IPS DF 6.9 (cell line): ENCODE measurements around the gene ANTXR1.

Experiments used
- DNase-seq: peaks from one replicate; pipeline ENCODE4 v3.0.0-alpha.2; 2013; ENCODE audit warnings: low read depth, low spot score
- H3K27ac ChIP-seq: one replicate; pipeline ENCODE4 v1.5.1; 2013; ENCODE audit warnings: low read length, control low read depth
- H3K27me3 ChIP-seq: 2 replicates; pipeline ENCODE4 v1.6.1; 2013; ENCODE audit warnings: mild to moderate bottlenecking, low read length; ENCODE audit not compliant: control insufficient read depth, insufficient read depth
- H3K36me3 ChIP-seq: 2 replicates; pipeline ENCODE4 v1.6.1; 2013; ENCODE audit warnings: low read length; ENCODE audit not compliant: control insufficient read depth, insufficient read depth
- H3K4me1 ChIP-seq: 2 replicates; pipeline ENCODE4 v1.6.1; 2013; ENCODE audit warnings: low read length; ENCODE audit not compliant: control insufficient read depth, insufficient read depth
- H3K4me3 ChIP-seq: 2 replicates; pipeline ENCODE4 v1.5.1; 2013; ENCODE audit warnings: mild to moderate bottlenecking, low read length
- H3K9me3 ChIP-seq: 2 replicates; pipeline ENCODE4 v1.6.1; 2013; ENCODE audit warnings: low read length, inconsistent platforms; ENCODE audit not compliant: control insufficient read depth, insufficient read depth
- WGBS: extraction: QIAGEN DNeasy Blood & Tissue Kit; methylation state at CpG from one replicate; pipeline ENCODE4 v1.1.7; 2013; ENCODE audit warnings: mixed read lengths, missing lambda C conversion rate; ENCODE audit not compliant: insufficient read length, insufficient coverage; 5-methylcytosine and 5-hydroxymethylcytosine counted together

ANTXR1 gene

DNA sequence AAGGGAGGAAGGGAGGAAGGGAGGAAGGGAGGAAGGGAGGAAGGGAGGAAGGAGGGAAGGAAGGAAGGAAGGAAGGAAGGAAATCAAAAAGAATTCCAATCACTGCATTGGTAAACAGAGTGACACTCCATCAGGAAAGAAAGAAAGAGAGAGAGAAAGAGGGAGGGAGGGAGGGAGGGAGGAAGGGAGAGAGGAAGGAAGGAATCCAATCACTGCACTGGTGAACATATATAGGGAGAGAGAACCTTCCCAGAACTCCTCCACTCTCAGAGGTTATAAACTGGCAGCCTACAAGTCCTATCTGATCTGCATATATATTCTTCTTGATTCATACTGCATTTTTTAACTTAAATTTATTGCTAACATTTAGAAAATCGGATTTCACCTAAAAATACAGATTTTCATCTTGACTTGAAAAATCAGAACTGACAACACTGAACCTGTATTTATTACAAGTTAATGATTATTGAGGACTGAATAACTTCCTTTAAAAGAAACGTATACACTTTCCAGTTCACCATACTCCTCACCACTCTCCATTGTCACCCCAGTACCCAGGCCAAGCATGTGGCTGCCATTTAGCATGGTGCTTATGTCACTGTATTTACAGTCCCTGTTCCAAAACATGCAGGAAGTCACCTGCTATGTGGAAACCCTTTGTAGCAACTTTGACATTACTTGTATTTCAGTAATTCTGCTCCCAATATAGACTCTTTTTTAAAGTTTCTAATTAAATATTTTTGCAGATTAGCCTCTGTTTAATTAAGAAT lies 83.5 kb downstream of the ANTXR1 start:
- Histone ChIP-seq H3K4me3 (no peak overlapping the region), H3K27me3 (no peaks in the 10 kb centered on the region), H3K36me3 (no peaks in the 10 kb centered on the region), H3K9me3 (no peaks in the 10 kb centered on the region), H3K4me1 (no peaks in the 10 kb centered on the region), H3K27ac (no peak overlapping the region)
- no CpG with 5 or more reads among the region's 2 CpGs for WGBS
- no peak for DNase-seq

GRCh38 chr2:69097148-69097610 lies 84.2 kb downstream of the ANTXR1 start:
- H3K36me3 ChIP-seq: no peaks in the 10 kb centered on the region
- H3K4me1 ChIP-seq: no peaks in the 10 kb centered on the region
- no peak for DNase-seq
- H3K27me3 ChIP-seq: no peaks in the 10 kb centered on the region
- no CpG with 5 or more reads among the region's 2 CpGs for WGBS
- H3K9me3 ChIP-seq: no peaks in the 10 kb centered on the region
- H3K4me3 ChIP-seq: no peak overlapping the region
- no peak overlapping the region for H3K27ac ChIP-seq

- no CpG with 5 or more reads among the region's 2 CpGs for WGBS
- peaks cover 5% of the 10 kb centered on the region; the same call in 1 of the 2 replicates for H3K36me3 ChIP-seq
- no peak overlapping the region for H3K27ac ChIP-seq
- no peak overlapping the region for H3K4me3 ChIP-seq
- DNase-seq: no peak
- no peaks in the 10 kb centered on the region for H3K27me3 ChIP-seq
- H3K4me1 ChIP-seq: no peaks in the 10 kb centered on the region
- no peaks in the 10 kb centered on the region for H3K9me3 ChIP-seq
Measured at GRCh38 chr2:69097891-69098655, 85.1 kb downstream of the ANTXR1 start.

DNA sequence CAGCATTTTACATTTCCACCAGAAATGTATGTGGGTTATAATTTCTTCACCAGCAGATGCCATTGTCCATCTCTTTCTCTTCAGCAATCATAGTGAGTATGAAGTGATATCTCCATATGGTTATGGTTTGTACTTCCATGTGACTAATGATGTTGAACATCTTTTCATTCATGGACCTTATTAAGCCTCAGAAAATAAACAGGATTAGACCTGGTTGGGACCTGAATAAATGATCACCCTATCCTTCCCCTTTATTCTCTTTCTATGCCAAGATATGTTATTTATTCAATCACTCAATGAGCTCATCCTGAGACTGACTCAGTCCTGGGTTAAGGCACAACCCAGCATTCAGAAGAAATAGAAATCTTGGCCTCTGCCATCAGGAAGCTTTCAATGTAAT lies 86.6 kb downstream of the ANTXR1 start:
- Histone ChIP-seq H3K36me3 (peaks cover 5% of the 10 kb centered on the region; the same call in 1 of the 2 replicates), H3K27me3 (no peaks in the 10 kb centered on the region), H3K9me3 (no peaks in the 10 kb centered on the region), H3K4me3 (no peak overlapping the region), H3K27ac (no peak overlapping the region), H3K4me1 (no peaks in the 10 kb centered on the region)
- no peak for DNase-seq

DNA sequence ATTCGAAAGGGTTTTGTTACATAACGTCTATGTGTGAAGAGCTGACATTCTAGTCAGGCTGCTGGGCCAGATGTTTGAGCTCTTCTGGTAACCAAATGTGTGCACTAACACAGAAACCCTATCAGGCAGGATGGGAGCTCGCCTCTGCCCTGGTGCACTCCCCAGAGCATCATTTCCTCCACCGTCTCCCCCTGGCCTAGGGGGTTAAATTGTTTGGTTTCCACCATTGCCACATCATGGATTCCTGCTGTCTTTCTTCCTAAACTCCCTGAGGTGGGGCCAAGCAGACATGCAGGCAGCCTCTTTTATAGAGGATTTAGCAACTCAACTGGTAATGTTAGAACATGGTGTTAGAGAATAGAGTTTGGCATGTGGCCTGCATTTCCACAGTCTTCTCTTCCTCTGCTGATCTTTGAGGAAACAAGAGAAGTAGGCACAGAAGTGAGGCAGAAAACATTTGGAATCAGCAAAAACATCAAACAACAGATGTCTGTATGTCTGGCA lies 87.3 kb downstream of the ANTXR1 start:
- DNase-seq: no peak
- no peaks in the 10 kb centered on the region for H3K27me3 ChIP-seq
- peaks cover 5% of the 10 kb centered on the region; the same call in 1 of the 2 replicates for H3K36me3 ChIP-seq
- no CpG with 5 or more reads among the region's 4 CpGs for WGBS
- no peak overlapping the region for H3K4me3 ChIP-seq
- no peak overlapping the region for H3K27ac ChIP-seq
- no peaks in the 10 kb centered on the region for H3K4me1 ChIP-seq
- H3K9me3 ChIP-seq: no peaks in the 10 kb centered on the region

DNA sequence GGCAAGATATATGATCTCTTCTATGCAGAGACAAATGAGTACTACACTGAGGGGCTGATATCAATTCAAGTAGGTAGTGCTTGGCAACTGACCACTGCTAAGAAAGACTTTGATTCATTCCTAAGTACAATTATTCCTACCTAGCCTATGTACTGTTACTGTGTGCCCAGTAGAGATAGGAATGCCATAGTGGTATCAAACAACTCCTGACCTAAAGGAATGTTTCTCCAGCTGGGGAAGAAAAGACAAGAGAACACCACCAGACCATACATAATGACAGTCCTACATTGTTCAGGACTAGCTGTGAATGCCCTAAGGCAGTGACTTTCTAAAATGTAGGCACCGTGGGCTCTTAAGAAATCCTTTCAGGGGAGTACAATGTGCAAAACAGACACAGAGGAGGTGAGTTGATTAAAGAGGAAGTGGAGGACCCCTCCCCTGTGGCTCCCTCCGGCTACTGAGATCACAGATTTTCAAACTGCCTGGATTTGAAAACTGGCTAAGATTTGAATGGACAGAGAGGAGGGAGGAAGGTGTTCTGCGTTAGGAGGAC lies 89.1 kb downstream of the ANTXR1 start:
- no peaks in the 10 kb centered on the region for H3K27me3 ChIP-seq
- H3K4me1 ChIP-seq: no peaks in the 10 kb centered on the region
- H3K36me3 ChIP-seq: peaks cover 5% of the 10 kb centered on the region; the same call in 1 of the 2 replicates
- H3K9me3 ChIP-seq: no peaks in the 10 kb centered on the region
- no peak overlapping the region for H3K4me3 ChIP-seq
- no CpG with 5 or more reads among the region's 3 CpGs for WGBS
- DNase-seq: no peak
- no peak overlapping the region for H3K27ac ChIP-seq

GRCh38 chr2:69103419-69103818 lies 90.4 kb downstream of the ANTXR1 start:
- H3K9me3 ChIP-seq: no peaks in the 10 kb centered on the region
- no peak overlapping the region for H3K4me3 ChIP-seq
- H3K4me1 ChIP-seq: no peaks in the 10 kb centered on the region
- H3K27me3 ChIP-seq: no peaks in the 10 kb centered on the region
- H3K27ac ChIP-seq: no peak overlapping the region
- H3K36me3 ChIP-seq: peaks cover 5% of the 10 kb centered on the region; the same call in 1 of the 2 replicates
- DNase-seq: no peak
- no CpG with 5 or more reads among the region's 5 CpGs for WGBS

DNA sequence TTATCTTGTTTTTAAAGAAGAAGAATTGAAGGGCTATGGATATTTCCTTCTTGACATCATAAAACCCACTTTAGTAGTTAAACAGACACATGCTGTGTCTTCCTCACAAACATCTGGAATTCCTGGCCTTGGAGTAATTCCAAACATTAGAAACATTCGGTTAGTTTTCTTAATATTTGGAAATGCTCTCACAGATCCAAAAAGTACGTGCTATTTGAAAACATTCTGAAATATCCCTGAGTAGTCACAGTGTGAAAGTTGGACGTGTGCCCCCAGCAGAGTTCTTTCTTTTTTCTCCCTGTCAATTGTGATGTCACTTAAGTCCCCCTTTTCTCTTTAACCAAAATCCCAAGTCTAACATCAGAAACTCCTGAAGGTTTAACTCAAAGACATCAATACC lies 91.3 kb downstream of the ANTXR1 start:
- Histone ChIP-seq H3K9me3 (no peaks in the 10 kb centered on the region), H3K4me1 (no peaks in the 10 kb centered on the region), H3K36me3 (peaks cover 5% of the 10 kb centered on the region; the same call in 1 of the 2 replicates), H3K4me3 (no peak overlapping the region), H3K27ac (no peak overlapping the region), H3K27me3 (no peaks in the 10 kb centered on the region)
- no peak for DNase-seq
- WGBS: no CpG with 5 or more reads among the region's 3 CpGs

DNA sequence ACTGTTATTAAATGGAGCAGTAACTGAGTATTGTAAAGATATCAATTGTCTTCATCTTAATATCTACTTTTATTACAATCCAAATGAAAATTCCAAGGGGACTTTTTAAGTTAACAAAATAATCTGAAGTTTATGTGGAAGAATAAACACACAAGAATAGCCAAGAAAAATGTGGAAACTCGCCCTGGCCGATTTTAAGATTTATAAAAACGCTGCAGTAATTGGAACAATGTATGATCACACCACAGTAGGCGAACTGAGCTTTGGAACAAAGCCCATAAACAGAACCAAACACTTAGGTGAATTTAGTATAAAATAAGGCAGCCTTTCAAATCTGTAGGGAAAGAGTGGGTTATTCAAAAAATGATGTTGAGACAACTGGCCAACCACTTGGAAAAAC lies 96.3 kb downstream of the ANTXR1 start:
- no peaks in the 10 kb centered on the region for H3K27me3 ChIP-seq
- H3K4me3 ChIP-seq: no peak overlapping the region
- DNase-seq: no peak
- no peak overlapping the region for H3K27ac ChIP-seq
- no CpG with 5 or more reads among the region's 4 CpGs for WGBS
- peaks cover 5% of the 10 kb centered on the region for H3K4me1 ChIP-seq
- H3K36me3 ChIP-seq: no peaks in the 10 kb centered on the region
- H3K9me3 ChIP-seq: no peaks in the 10 kb centered on the region

DNA sequence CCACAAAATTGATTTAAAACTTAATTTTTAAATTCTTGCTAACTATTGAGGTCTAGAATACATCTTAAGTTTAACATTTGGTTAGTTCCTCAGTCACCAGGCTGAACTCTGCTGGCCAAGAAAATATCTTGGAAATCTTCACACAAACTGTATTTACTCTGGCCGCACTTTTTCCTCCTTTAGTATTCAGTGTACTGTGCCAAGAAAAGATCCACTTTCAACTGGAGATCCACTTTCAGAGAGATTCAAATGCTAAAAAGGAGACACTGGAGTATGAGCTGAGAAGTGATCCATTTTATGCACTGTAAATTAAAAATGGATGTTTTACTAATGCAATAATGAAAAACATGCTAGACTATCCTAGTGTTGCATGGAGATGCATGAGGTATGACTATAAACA lies 98.1 kb downstream of the ANTXR1 start:
- no CpG with 5 or more reads among the region's 1 CpG for WGBS
- DNase-seq: no peak
- H3K27ac ChIP-seq: no peak overlapping the region
- no peaks in the 10 kb centered on the region for H3K9me3 ChIP-seq
- H3K36me3 ChIP-seq: no peaks in the 10 kb centered on the region
- H3K4me1 ChIP-seq: peaks cover 6% of the 10 kb centered on the region
- no peak overlapping the region for H3K4me3 ChIP-seq
- H3K27me3 ChIP-seq: no peaks in the 10 kb centered on the region
